ENCODE data around the gene AOPEP.

Gene AOPEP

DNA sequence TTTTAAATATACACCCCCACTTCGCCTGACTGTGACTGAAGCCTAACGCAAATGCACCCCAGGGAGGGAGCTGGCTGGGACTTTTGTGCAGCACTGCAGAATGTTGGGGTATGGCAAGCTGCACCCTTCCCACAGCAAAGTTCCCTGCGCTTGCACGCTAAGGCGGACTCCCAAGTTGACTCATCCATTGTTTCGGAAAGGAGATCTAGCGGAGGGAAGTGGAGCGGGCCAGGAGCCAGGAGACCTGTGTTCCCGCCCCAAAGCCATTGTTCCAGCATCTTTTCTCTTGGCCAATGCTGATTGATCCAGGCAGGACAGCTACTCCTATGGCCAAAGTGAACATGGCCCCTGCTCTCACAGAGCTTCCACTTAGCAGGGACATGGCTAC lies 202.9 kb downstream of the AOPEP start:
- Histone ChIP-seq H3K9me2 (replicated peaks; ENCODE audit: insufficient read depth, low read length) (no peaks in the 10 kb centered on the region), H3K4me2 (ENCODE audit: low read depth, low read length, poor library complexity, severe bottlenecking) (no peak overlapping the region), H3K27me3 (ENCODE audit: low read length) (no peaks in the 10 kb centered on the region), H4K20me1 (ENCODE audit: low read depth, low read length) (no peaks in the 10 kb centered on the region), H3F3A (ENCODE audit: insufficient read depth) (no peaks in the 10 kb centered on the region), H3K9ac (ENCODE audit: low read length) (no peak overlapping the region), H3K27ac (ENCODE audit: low read depth, low read length) (no peak overlapping the region), H3K4me3 (ENCODE audit: insufficient read depth, low read length, poor library complexity, severe bottlenecking) (no peak overlapping the region), H3K36me3 (ENCODE audit: low read length) (no peaks in the 10 kb centered on the region), H3K9me3 (ENCODE audit: insufficient read depth, low read length) (no peaks in the 10 kb centered on the region), H2AFZ (ENCODE audit: low read depth, low read length, severe bottlenecking) (no peak overlapping the region), H3K79me2 (ENCODE audit: insufficient read depth, low read length) (no peaks in the 10 kb centered on the region)
- TF ChIP-seq CTCF (IDR thresholded peaks at IDR 0.05; ENCODE audit: insufficient read depth, low read length, poor library complexity, severe bottlenecking) = no peak
- no peak for TF ChIP-seq EZH2phosphoT487 (conservative IDR thresholded peaks at IDR 0.05; ENCODE audit: low read length)

DNA sequence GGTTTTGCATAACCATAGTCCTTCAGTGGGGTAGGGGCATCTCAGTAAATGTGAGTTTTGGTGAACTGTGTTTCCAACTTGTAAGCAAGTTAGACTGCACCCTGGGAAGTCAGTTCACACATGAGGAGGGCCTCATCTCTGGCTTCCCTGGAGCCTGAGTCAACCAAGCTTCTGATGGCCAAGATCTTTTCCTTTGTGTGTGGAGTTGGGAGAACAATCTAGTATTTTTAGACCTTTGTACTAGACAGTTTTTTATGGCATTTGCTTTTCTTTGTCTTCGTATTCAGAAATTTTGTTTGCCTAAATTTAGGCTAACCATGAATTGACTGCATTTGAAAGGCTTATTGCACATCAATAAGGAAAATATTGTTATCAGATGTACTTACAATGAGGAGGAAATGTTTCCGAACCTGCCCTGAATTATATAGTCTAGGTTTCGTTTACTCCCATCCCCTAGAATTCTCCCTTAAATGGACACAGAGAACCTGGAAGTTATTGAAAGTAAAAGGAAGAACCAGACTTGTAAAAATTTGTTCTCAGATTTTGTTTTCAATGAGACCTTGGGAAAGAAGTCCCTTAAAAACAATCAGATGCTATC lies 204.6 kb downstream of the AOPEP start:
- Histone ChIP-seq H3K27me3 (ENCODE audit: low read length) (no peaks in the 10 kb centered on the region), H3K9me2 (replicated peaks; ENCODE audit: insufficient read depth, low read length) (no peaks in the 10 kb centered on the region), H4K20me1 (ENCODE audit: low read depth, low read length) (no peaks in the 10 kb centered on the region), H3K4me2 (ENCODE audit: low read depth, low read length, poor library complexity, severe bottlenecking) (no peak overlapping the region), H3K4me3 (ENCODE audit: insufficient read depth, low read length, poor library complexity, severe bottlenecking) (no peak overlapping the region), H3K36me3 (ENCODE audit: low read length) (no peaks in the 10 kb centered on the region), H3F3A (ENCODE audit: insufficient read depth) (no peaks in the 10 kb centered on the region), H3K9me3 (ENCODE audit: insufficient read depth, low read length) (no peaks in the 10 kb centered on the region), H2AFZ (ENCODE audit: low read depth, low read length, severe bottlenecking) (no peak overlapping the region), H3K27ac (ENCODE audit: low read depth, low read length) (no peak overlapping the region), H3K9ac (ENCODE audit: low read length) (no peak overlapping the region), H3K79me2 (ENCODE audit: insufficient read depth, low read length) (no peaks in the 10 kb centered on the region)
- TF ChIP-seq EZH2phosphoT487 (conservative IDR thresholded peaks at IDR 0.05; ENCODE audit: low read length) (no peak), CTCF (IDR thresholded peaks at IDR 0.05; ENCODE audit: insufficient read depth, low read length, poor library complexity, severe bottlenecking) (no peak)

- TF ChIP-seq EZH2phosphoT487 (conservative IDR thresholded peaks at IDR 0.05; ENCODE audit: low read length) = no peak
- no peak for TF ChIP-seq CTCF (IDR thresholded peaks at IDR 0.05; ENCODE audit: insufficient read depth, low read length, poor library complexity, severe bottlenecking)
- Histone ChIP-seq H4K20me1 (ENCODE audit: low read depth, low read length) (no peaks in the 10 kb centered on the region), H3K9me2 (replicated peaks; ENCODE audit: insufficient read depth, low read length) (no peaks in the 10 kb centered on the region), H3K9ac (ENCODE audit: low read length) (no peak overlapping the region), H3K27me3 (ENCODE audit: low read length) (no peaks in the 10 kb centered on the region), H3K27ac (ENCODE audit: low read depth, low read length) (no peak overlapping the region), H2AFZ (ENCODE audit: low read depth, low read length, severe bottlenecking) (no peak overlapping the region), H3K9me3 (ENCODE audit: insufficient read depth, low read length) (no peaks in the 10 kb centered on the region), H3K4me3 (ENCODE audit: insufficient read depth, low read length, poor library complexity, severe bottlenecking) (no peak overlapping the region), H3F3A (ENCODE audit: insufficient read depth) (no peaks in the 10 kb centered on the region), H3K79me2 (ENCODE audit: insufficient read depth, low read length) (no peaks in the 10 kb centered on the region), H3K36me3 (ENCODE audit: low read length) (no peaks in the 10 kb centered on the region), H3K4me2 (ENCODE audit: low read depth, low read length, poor library complexity, severe bottlenecking) (no peak overlapping the region)
Measured at GRCh38 chr9:94931740-94932139, 205.2 kb downstream of the AOPEP start.

Measured in SU-DHL-6 (cell line).